Measurements from ENCODE around the gene EGF.

The EGF gene

GRCh38 chr4:110042545-110043517, 130.1 kb downstream of the EGF start:
- DNase-seq: no peak

- DNase-seq: no peak
Measured at GRCh38 chr4:110046588-110047049, 133.9 kb downstream of the EGF start.

- peak; percentile 34 to 48 for DNase-seq
Measured at GRCh38 chr4:110049951-110050925, 137.6 kb downstream of the EGF start.

GRCh38 chr4:110055158-110055768, 142.6 kb downstream of the EGF start:
- DNase-seq: no peak

GRCh38 chr4:110058677-110059076, 146.0 kb downstream of the EGF start:
- no peak for DNase-seq

GRCh38 chr4:110059556-110060191, 147.0 kb downstream of the EGF start:
- no peak for DNase-seq

- DNase-seq: no peak
Measured at GRCh38 chr4:110061076-110061475, 148.4 kb downstream of the EGF start.
